IMR-90 (cell line): ENCODE measurements around the gene STAC. TPM values are rescaled to one million over a fixed set of nuclear protein-coding genes. Genes with fewer than 3 reads are reported as not detected.

Experiments
- ATAC-seq: fragments of 200-7000 bp; cut with Tn5 transposase; 2 replicates; pipeline ENCODE4 v1.9.1; 2020; ENCODE audit warnings: low read depth, mild to moderate bottlenecking, moderate library complexity
- BruUV-seq: library from RNA; stranded (reverse); fragments of 400-500 nt; replicated peaks from 2 replicates; lab custom pipeline; 2021; lab: Mats Ljungman, UMichigan
- CTCF ChIA-PET: fragments of 300-600 bp; formaldehyde crosslinking; extraction: SDS; loops from one replicate; lab custom pipeline; 2021; ENCODE audit warnings: antibody characterized with exemption; lab: Yijun Ruan, JAX
- POLR2A ChIA-PET: fragments of 300-600 bp; sonication (Branson Sonifier 250); formaldehyde crosslinking; loops from one replicate; lab custom pipeline; 2022; ENCODE audit warnings: antibody characterized with exemption; ENCODE audit not compliant: unreplicated experiment; lab: Charles Lee
- DNase-seq: peaks from one replicate; pipeline ENCODE4 v3.0.0; 2013
- H2AFZ ChIP-seq: replicated peaks from 2 replicates; pipeline ENCODE3; 2013; ENCODE audit warnings: low read length, mild to moderate bottlenecking; ENCODE audit not compliant: poor library complexity
- H2AK5ac ChIP-seq: 2 replicates; pipeline ENCODE4 v1.6.1; 2013; ENCODE audit warnings: low read depth, low read length, inconsistent platforms
- H2AK9ac ChIP-seq: replicated peaks from 2 replicates; pipeline ENCODE3; 2013; ENCODE audit warnings: mild to moderate bottlenecking, low read depth, low read length, moderate library complexity; ENCODE audit not compliant: poor library complexity
- H2BK120ac ChIP-seq: 2 replicates; pipeline ENCODE4 v1.6.1; 2013; ENCODE audit warnings: low read depth, low read length, inconsistent platforms
- H2BK15ac ChIP-seq: 3 replicates; pipeline ENCODE4 v1.6.1; 2013; ENCODE audit warnings: low read depth, low read length, inconsistent platforms
- H2BK20ac ChIP-seq: 2 replicates; pipeline ENCODE4 v1.6.1; 2013; ENCODE audit warnings: low read depth, mild to moderate bottlenecking, inconsistent platforms, low read length, moderate library complexity
- H2BK5ac ChIP-seq: 2 replicates; pipeline ENCODE4 v1.6.1; 2013; ENCODE audit warnings: mild to moderate bottlenecking, low read depth, low read length, inconsistent platforms; ENCODE audit not compliant: poor library complexity, severe bottlenecking
- H3K14ac ChIP-seq: replicated peaks from 2 replicates; pipeline ENCODE4 v1.6.1; 2013; ENCODE audit warnings: low read depth, low read length, inconsistent platforms
- H3K18ac ChIP-seq: 2 replicates; pipeline ENCODE4 v1.6.1; 2013; ENCODE audit warnings: low read depth, low read length, control low read depth
- H3K23ac ChIP-seq: 2 replicates; pipeline ENCODE4 v1.6.1; 2013; ENCODE audit warnings: low read depth, low read length, inconsistent platforms
- H3K27ac ChIP-seq: 2 replicates; pipeline ENCODE4 v1.5.1; 2013; ENCODE audit warnings: mild to moderate bottlenecking, control low read depth, low read length; ENCODE audit not compliant: insufficient read depth
- H3K27me3 ChIP-seq: 2 replicates; pipeline ENCODE4 v1.6.1; 2013; ENCODE audit warnings: low read length; ENCODE audit not compliant: control insufficient read depth, insufficient read depth
- H3K36me3 ChIP-seq: 2 replicates; pipeline ENCODE4 v1.6.1; 2013; ENCODE audit warnings: low read length, mixed read lengths; ENCODE audit not compliant: control insufficient read depth, insufficient read depth
- H3K4ac ChIP-seq: 2 replicates; pipeline ENCODE4 v1.6.1; 2013; ENCODE audit warnings: low read depth, low read length, inconsistent platforms
- H3K4me1 ChIP-seq: 2 replicates; pipeline ENCODE4 v1.6.1; 2013; ENCODE audit warnings: low read length, mixed read lengths; ENCODE audit not compliant: control insufficient read depth, insufficient read depth
- H3K4me2 ChIP-seq: 2 replicates; pipeline ENCODE4 v1.6.1; 2013; ENCODE audit warnings: low read depth, mild to moderate bottlenecking, control low read depth, low read length, moderate library complexity
- H3K4me3 ChIP-seq: 2 replicates; pipeline ENCODE4 v1.5.1; 2013; ENCODE audit warnings: low read depth, mild to moderate bottlenecking, control low read depth, low read length, moderate library complexity; ENCODE audit not compliant: insufficient read depth
- H3K56ac ChIP-seq: 2 replicates; pipeline ENCODE4 v1.6.1; 2013; ENCODE audit warnings: low read length, inconsistent platforms; ENCODE audit not compliant: insufficient read depth; ENCODE audit errors: extremely low read depth
- H3K79me1 ChIP-seq, 2 experiments: 2 replicates each; pipeline ENCODE4 v1.6.1; 2013; ENCODE audit warnings: low read length in 2 of 2, inconsistent platforms in 1 of 2, low read depth in 1 of 2
- H3K9ac ChIP-seq: 2 replicates; pipeline ENCODE4 v1.6.1; 2013; ENCODE audit warnings: low read depth, low read length, control low read depth
- H3K9me1 ChIP-seq: 2 replicates; pipeline ENCODE4 v1.6.1; 2013; ENCODE audit warnings: low read length, inconsistent platforms; ENCODE audit not compliant: insufficient read depth
- H3K9me3 ChIP-seq: 2 replicates; pipeline ENCODE4 v1.6.1; 2013; ENCODE audit warnings: low read length; ENCODE audit not compliant: control insufficient read depth, insufficient read depth
- H4K20me1 ChIP-seq: 2 replicates; pipeline ENCODE4 v1.6.1; 2013; ENCODE audit warnings: low read length, inconsistent platforms; ENCODE audit not compliant: insufficient read depth
- H4K5ac ChIP-seq: 2 replicates; pipeline ENCODE4 v1.6.1; 2013; ENCODE audit warnings: mild to moderate bottlenecking, low read depth, low read length, control low read depth
- H4K8ac ChIP-seq, 2 experiments: 2 replicates each; pipeline ENCODE4 v1.6.1; 2013; ENCODE audit warnings: low read depth in 2 of 2, low read length in 2 of 2, control low read depth in 1 of 2, inconsistent platforms in 1 of 2
- H4K91ac ChIP-seq: 2 replicates; pipeline ENCODE4 v1.6.1; 2013; ENCODE audit warnings: low read depth, low read length, inconsistent platforms; ENCODE audit not compliant: insufficient read depth
- BHLHE40 ChIP-seq: fragments of 150-350 bp; IDR thresholded peaks from 2 replicates; pipeline ENCODE4 v1.6.1; 2016; ENCODE audit warnings: mild to moderate bottlenecking, low read depth, low read length
- CTCF ChIP-seq: conservative IDR thresholded peaks from 2 replicates; pipeline ENCODE4 v1.5.1; 2012; ENCODE audit warnings: mild to moderate bottlenecking, low read depth, low read length, improper control_type of control experiment
- ELK1 ChIP-seq: fragments of 150-350 bp; IDR thresholded peaks from 2 replicates; pipeline ENCODE4 v1.6.1; 2016; ENCODE audit warnings: low read depth, mild to moderate bottlenecking, low read length, moderate library complexity, borderline replicate concordance
- FOS ChIP-seq: fragments of 150-350 bp; IDR thresholded peaks from 2 replicates; pipeline ENCODE4 v1.6.1; 2016; ENCODE audit warnings: low read depth, low read length
- MXI1 ChIP-seq: IDR thresholded peaks from 2 replicates; pipeline ENCODE4 v1.6.1; 2012; ENCODE audit warnings: low read depth, mild to moderate bottlenecking, low read length, moderate library complexity, borderline replicate concordance
- RFX5 ChIP-seq: IDR thresholded peaks from 2 replicates; pipeline ENCODE4 v1.8.0; 2012; ENCODE audit warnings: low read depth, mild to moderate bottlenecking, low read length, moderate library complexity
- SMC3 ChIP-seq: fragments of 150-350 bp; IDR thresholded peaks from 2 replicates; pipeline ENCODE4 v1.6.1; 2016; ENCODE audit warnings: low read depth, mild to moderate bottlenecking, antibody characterized with exemption, low read length, moderate library complexity
- USF2 ChIP-seq: fragments of 150-350 bp; IDR thresholded peaks from 2 replicates; pipeline ENCODE4 v1.6.1; 2017; ENCODE audit warnings: mild to moderate bottlenecking, antibody characterized with exemption, low read length, low read depth
- WGBS, 2 experiments: methylation state at CpG; one replicate each; pipeline versions ENCODE4 v1.1.5 to v1.1.7; 2013; ENCODE audit warnings: missing lambda C conversion rate in 2 of 2; ENCODE audit not compliant: insufficient read length in 1 of 2; ENCODE audit errors: extremely low coverage in 2 of 2; 5-methylcytosine and 5-hydroxymethylcytosine counted together
- dilution Hi-C: fragments of 300-500 bp; cut with HindIII; formaldehyde crosslinking; loops from one replicate; pipeline ENCODE4 v1.14.3; 2018; ENCODE audit warnings: low sequenced_read_pairs; ENCODE audit not compliant: unreplicated experiment
- in situ Hi-C: fragments of 300-500 bp; cut with MboI; formaldehyde crosslinking; loops from 3 replicates; pipeline ENCODE4 v1.14.3; 2019; ENCODE audit warnings: low sequenced_read_pairs, inconsistent platforms, mixed read lengths
- intact Hi-C: fragments of 100-400 bp; cut with micrococcal nuclease; formaldehyde crosslinking; loops from 2 replicates; pipeline ENCODE4 v1.10.0; 2022
- polyA plus RNA-seq, 3 experiments: library from polyadenylated mRNA; depleted of rRNA; stranded (reverse); fragments of >200 nt; gene quantifications; 2 replicates each; pipeline ENCODE4 v1.2.3, GENCODE V29; 2012; ENCODE audit warnings: low replicate concordance in 1 of 3
- total RNA-seq: library from RNA; depleted of rRNA; stranded (reverse); fragments of >200 nt; gene quantifications from 2 replicates; pipeline ENCODE4 v1.2.3, GENCODE V29; 2012

Gene STAC
- total and polyA plus RNA-seq, 2 of the 4 experiments (the other 2 are of a cell fraction), result 0.19 to 0.36 TPM

- Histone ChIP-seq H2AK5ac (no peak overlapping the region), H3K27me3 (no peaks in the 10 kb centered on the region), H4K5ac (no peak overlapping the region), H2AK9ac (no peak overlapping the region), H3K18ac (no peak overlapping the region), H2AFZ (no peak overlapping the region), H3K4ac (no peak overlapping the region), H3K4me2 (no peak overlapping the region), H3K14ac (no peak overlapping the region), H3K79me1 (no peaks in the 10 kb centered on the region), H4K8ac (no peak overlapping the region), H3K9ac (no peak overlapping the region), H2BK120ac (no peak overlapping the region), H3K27ac (no peak overlapping the region), H3K23ac (no peak overlapping the region), H3K4me3 (no peak overlapping the region), H3K4me1 (no peaks in the 10 kb centered on the region), H3K56ac (no peak overlapping the region), H4K20me1 (no peaks in the 10 kb centered on the region), H2BK15ac (no peak overlapping the region), H2BK20ac (no peak overlapping the region), H3K36me3 (no peaks in the 10 kb centered on the region), H3K9me1 (no peaks in the 10 kb centered on the region), H4K91ac (no peak overlapping the region), H2BK5ac (no peak overlapping the region), H3K9me3 (no peaks in the 10 kb centered on the region)
- CTCF ChIA-PET, result no interaction called here
- dilution Hi-C loops (no loop called here), in situ Hi-C loops (no loop called here), intact Hi-C loops (no loop called here)
- no peak for DNase-seq
- no CpG with 5 or more reads among the region's 1 CpG for WGBS, 2 experiments
- TF ChIP-seq USF2 (no peak), SMC3 (no peak), MXI1 (no peak), BHLHE40 (no peak), CTCF (no peak), FOS (no peak), RFX5 (no peak), ELK1 (no peak)
- no TSS peak for BruUV-seq
- no peak for ATAC-seq
- POLR2A ChIA-PET, result no interaction called here
Observed at GRCh38 chr3:36401056-36401455, 20.8 kb downstream of the STAC start.
